KBM-7 (cell line): ENCODE measurements around the gene ERGIC2.
"Not testable (repeated sequence)": the region's sequence is repeated elsewhere in the genome, so short reads cannot be mapped to it uniquely, and the experiment has no call there.

ENCODE experiments used
- DNase-seq: peaks from one replicate; pipeline ENCODE4 v3.0.0-alpha.2; 2015
- in situ Hi-C: fragments of 300-500 bp; cut with MboI; formaldehyde crosslinking; loops from 2 replicates; pipeline ENCODE4 v1.14.3; 2020; ENCODE audit warnings: low sequenced_read_pairs, low pct_unique_long_range_greater_than_20kb, mixed read lengths

The ERGIC2 gene

DNA sequence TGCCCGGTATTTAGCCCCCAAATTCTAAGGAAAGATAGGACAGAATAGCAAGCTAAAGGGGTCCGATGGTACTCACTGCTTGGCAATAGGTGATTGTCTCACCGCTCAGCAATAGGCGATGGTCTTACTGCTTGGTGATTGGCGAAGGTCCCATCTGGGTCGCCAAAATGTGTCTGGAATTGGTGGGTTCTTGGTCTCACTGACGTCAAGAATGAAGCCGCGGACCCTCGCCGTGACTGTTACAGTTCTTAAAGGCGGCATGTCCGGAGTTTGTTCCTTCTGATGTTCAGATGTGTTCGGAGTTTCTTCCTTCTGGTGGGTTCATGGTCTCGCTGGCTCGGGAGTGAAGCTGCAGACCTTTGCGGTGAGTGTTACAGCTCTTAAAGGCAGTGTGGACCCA lies 4.2 kb upstream of the ERGIC2 start:
- DNase-seq, in situ Hi-C loops: not testable (repeated sequence)

DNA sequence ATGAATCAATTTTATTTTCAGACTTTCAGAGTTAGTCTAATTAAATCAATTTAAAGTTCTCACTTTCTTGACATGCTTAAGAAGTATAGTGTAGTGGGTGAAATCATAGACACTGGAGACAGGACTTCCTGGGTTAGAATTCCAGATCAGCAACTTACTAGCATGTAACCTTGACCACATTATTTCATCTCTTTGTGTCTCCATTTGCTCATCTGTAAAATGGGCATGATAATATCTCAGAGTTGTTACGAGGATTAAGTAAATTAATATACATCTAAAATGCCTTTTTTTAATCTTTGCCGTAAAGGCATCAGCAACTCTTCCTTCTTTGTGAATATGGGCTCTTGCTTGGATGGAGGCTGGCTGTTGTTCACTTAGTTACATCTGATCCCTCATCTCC lies 1.3 kb upstream of the ERGIC2 start:
- DNase-seq = no peak
- in situ Hi-C loops = no loop called here

- DNase-seq = no peak
- in situ Hi-C loops = no loop called here
These were observed 4.9 kb downstream of the ERGIC2 start for GRCh38 chr12:29376118-29376517.

- in situ Hi-C loops = no loop called here
- DNase-seq = no peak
These were observed 6.1 kb downstream of the ERGIC2 start for GRCh38 chr12:29374913-29375312.

DNA sequence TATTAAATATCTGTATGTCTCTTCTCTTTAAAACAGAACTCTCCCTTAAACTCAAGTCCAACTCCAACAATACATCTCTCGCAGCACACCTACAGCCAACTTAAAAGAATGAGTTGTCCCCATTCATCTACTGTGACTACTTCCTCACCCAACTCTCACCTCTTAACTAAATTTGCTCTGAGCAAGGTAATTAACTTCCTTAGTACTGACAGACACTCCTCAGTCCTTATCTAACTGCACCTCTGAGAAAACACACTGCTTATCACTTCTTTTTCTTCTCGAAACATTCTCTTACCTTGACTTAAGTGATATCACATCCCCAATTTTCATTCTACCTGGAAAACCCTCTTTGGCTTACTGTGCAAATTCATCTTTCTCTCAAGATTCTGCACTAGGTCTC lies 7.0 kb downstream of the ERGIC2 start:
- in situ Hi-C loops = no loop called here
- no peak for DNase-seq

- in situ Hi-C loops = no loop called here
- DNase-seq = no peak
These were observed 15.9 kb downstream of the ERGIC2 start for GRCh38 chr12:29365091-29365490.

DNA sequence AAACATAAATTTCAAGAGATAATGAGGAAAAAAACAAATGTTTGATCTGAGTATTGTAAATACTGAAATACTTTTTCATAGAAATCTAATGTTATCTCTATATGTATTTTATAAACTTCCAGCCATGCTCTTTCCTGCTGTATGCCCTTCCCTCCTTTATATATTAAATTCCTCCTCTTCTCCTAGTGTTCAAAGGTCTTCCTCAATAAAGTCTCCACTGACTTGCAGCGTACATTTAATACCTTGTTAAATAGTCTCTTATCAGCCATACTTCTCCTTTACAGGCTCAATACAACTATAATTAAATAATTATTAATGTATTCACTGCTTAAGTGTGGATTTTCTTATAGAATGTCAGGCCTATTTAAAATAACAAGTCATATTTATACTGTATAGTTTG lies 26.0 kb downstream of the ERGIC2 start:
- in situ Hi-C loops = no loop called here
- no peak for DNase-seq

DNA sequence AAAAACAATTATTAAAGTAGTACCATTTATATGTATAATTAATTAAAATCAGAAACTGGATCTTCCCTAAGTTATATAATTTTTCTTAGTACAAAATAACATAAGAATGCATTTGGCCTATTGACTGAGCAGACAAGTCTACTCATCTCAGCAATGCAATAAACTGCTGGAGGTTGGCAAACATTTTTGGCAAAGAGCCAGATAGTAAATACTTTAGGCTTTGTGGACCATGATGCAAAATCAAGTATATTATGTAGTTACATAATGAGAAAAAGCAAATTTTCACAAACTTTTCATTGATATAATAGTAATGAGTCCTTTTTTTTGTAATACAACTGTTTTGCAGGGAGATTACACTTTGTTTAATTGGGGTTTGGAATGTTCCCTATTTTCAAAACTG lies 30.9 kb downstream of the ERGIC2 start:
- in situ Hi-C loops = no loop called here
- DNase-seq = no peak

DNA sequence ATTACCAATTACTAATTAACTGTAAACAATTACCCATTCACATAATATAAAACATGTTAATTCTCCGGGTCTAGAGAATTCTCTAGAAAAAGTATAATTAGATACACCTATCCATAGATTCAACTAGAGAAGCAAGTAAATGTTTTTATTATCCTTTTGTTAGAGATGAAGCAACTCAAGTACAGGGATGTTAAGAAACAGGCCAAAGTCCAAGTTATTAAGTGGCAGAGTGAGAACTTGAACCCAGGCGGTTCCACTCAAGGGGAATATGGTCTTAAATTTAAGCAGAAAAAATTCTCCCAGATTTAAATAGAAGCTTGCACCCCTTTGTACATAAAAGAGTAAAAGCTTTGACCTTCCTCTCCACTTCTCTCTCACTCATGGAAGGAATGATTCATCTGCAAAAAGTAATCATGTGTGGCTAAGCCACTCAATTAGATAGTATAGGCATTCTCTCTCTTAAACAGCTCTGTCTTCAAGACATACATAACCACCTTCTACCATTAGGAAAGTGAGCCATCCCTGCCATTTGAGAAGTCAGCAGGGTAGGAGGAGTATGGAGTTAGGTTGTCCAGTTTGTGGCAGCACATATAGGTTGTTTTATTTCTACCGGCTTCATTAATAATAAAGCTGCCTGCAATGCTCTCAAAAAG lies 34.1 kb downstream of the ERGIC2 start:
- in situ Hi-C loops = no loop called here

DNA sequence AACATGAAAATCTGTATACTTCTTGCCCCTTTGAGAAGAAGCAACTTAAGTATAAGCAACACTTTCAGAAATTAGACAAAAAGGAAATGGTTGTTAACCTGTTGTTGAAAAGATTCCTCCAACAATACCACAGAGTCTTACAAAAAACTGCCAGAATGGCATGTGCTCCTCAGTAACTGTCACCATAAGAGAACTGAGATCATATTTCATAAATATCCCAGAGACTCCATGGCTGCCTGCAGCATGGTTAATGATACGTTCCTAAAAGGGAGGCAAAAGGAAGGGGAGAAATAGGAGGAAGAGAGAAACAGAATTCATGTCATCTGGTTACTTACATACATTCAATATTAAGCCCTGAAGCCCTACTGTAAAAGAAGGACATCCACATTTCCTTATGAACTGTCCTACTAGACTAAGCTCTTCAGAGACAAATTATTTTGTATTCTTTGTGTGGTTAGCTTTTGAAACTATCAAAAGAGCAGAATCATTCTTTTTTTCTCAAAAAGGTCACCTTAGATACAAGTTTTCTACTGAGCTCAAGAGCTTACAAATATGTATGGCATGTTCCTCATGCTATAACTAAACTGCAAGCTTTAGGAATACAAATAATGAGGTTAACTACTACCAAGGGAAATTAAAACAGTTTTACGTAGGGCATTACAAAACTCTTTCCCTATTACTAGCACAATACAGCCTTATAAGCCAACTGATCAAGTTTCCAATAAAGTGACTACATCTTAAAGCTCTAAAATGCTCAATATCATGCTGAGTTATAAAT lies 37.8 kb downstream of the ERGIC2 start:
- no peak for DNase-seq
- in situ Hi-C loops = no loop called here

More for the DNA sequence above, 34.1 kb downstream of the ERGIC2 start:
- DNase-seq = no peak

GRCh38 chr12:29337325-29337724 lies 43.6 kb downstream of the ERGIC2 start:
- in situ Hi-C loops = no loop called here
- DNase-seq = no peak

GRCh38 chr12:29334937-29335336 lies 46.0 kb downstream of the ERGIC2 start:
- in situ Hi-C loops = no loop called here
- DNase-seq = no peak

DNA sequence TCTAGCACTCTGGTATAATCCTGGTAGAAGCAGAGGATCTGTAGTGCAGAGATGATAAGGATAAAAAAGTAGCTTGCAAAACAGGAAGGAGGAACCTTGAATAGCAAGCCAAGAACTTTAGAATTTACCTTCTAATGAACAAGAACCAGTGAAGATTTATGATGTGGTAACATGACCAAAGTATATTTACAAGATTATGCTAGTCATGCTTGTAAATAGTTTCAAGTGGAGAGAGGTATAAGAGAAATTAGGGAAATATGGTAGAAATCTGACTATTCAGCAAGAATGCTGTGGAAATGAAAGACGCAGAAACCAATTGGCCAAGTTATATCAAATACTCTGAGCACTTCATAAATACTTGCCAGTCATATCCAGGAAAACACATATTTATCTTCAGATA lies 47.8 kb downstream of the ERGIC2 start:
- in situ Hi-C loops = no loop called here
- no peak for DNase-seq

DNA sequence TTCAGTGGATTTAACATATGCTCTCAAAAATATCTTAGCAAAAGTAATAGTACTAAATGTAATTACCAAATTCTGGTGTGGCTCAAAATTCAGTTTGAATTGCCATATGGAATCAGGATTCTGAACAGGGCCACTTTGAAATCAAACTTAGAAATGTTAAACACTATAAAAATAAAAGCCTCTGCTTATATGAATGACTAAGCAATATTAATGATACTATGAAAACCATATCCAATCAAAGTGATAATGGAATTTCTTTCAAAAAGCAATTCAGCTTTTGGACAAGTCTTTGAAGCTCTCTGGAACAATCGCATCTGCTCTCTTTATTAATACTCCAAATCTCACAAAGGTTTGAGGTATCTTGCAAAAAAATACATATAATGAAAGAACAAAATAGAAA lies 51.6 kb downstream of the ERGIC2 start:
- in situ Hi-C loops = no loop called here
- no peak for DNase-seq

GRCh38 chr12:29322157-29322556 lies 58.8 kb downstream of the ERGIC2 start:
- no peak for DNase-seq
- in situ Hi-C loops = no loop called here

DNA sequence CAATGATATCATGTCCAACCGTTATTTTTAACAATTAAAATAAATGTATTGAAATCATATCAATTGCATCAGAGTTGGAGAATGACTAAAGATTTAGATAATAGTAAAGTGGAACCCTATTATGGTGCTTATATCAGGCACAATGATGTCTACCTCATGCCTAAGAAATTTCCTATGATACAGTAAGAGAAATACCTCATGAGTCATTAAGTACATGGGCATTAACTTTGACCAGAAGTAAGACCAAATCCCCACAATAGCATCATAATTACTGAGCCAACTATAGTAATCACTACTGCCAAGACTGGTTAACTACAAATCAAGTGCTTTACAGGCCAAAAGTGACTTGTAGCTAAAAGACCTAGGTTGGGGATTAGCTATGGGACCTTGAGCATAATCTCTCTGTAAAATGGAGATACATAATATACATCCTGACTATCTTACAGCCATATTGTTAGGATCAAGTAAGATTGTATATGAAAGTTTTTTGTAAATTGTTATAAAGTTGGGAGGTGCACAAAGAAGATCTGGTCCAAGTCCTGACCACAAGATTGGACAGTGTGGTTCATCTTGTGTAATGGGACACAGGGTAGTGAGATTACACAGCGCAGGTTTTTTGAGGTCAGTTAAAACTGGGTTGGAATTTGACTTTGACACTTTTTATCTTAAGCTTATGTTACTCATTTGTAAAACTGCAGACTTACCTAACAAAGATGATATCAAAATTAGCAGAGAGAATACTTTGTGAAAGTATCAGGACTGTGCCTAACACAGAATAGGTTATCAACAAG lies 60.5 kb downstream of the ERGIC2 start:
- in situ Hi-C loops = no loop called here
- no peak for DNase-seq

DNA sequence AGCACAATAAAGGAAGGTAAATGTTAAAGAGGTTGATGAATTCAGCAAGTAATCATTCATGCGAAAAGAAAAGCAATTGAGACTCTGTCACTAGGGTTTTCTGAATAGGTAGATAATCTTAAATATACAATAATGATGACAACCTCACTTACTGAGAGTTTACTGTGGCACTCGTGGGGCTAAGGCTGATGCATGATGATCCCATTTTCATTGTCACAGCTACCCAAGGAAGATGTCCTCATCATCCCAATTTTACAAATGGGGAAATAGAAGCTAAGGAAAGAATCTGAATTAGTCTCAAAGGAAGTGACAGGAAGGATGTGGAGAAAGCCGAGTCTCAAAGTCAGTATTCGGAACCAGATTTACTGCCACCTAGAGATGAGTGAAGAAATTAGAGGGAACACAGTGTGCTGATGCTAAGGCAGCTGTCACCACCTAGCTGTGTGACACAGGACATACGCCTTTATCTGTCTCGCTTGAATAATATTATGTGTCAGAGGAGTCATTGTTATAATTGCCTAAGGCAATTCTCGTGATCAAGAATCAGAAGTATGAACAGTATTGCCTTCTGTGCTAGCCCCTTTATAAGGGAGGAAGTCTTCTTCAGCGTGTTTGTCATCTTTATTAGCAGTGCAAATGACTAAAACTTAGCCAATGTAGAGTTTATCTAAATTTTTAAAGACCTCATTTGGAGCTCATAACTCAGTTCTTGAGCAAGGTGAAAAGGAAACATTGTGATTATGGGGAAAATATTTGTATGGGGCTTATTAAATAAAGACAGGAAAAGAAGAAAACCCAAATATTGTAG lies 63.2 kb downstream of the ERGIC2 start:
- in situ Hi-C loops = no loop called here

DNA sequence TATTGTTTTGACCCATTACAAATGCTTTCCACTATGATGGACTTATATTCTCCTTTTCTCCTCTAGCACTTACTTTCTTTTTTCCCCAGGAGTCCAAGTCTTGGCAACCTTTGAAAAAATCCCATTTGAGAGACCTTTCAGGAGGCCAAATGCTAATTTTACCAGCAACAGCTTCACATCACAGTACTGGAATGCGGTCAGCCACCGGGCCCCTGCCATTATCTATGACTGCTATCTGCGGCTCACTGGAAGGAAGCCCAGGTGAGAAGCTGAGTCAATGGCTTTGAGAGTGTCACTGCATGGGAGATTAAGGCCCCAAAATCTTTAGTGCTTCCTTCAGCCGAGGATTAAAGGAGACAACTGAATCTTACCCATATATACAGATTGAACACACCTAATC lies 64.2 kb downstream of the ERGIC2 start:
- in situ Hi-C loops = no loop called here
- no peak for DNase-seq

More for the DNA sequence above, 63.2 kb downstream of the ERGIC2 start:
- peak; percentile 86 for DNase-seq

- DNase-seq = peak; percentile 18
- in situ Hi-C loops = no loop called here
These were observed 66.6 kb downstream of the ERGIC2 start for GRCh38 chr12:29314416-29314815.
